CD14-positive monocyte (primary cell): ENCODE results near the gene GPR132. TPM values are rescaled to one million over a fixed set of nuclear protein-coding genes. Genes with fewer than 3 reads are reported as not detected.
A peak's percentile ranks its signal among the peaks of the same experiment; 100 is the strongest.

ENCODE experiments used
- DNase-seq, 3 donors: peaks; one replicate each; pipeline ENCODE4 v3.0.0-alpha.2; 2011 to 2022
- H2AFZ ChIP-seq: 2 replicates; pipeline ENCODE4 v1.6.0; 2012; ENCODE audit warnings: mild to moderate bottlenecking, low read depth, low read length, inconsistent platforms; ENCODE audit not compliant: insufficient read depth, poor library complexity, severe bottlenecking
- H3K27ac ChIP-seq, 2 donors: 1 replicate in 1 of 2; 2 replicates in 1 of 2; pipeline ENCODE4 v1.5.1; 2012 to 2013; ENCODE audit warnings: low read length in 2 of 2, control low read depth in 1 of 2, inconsistent platforms in 1 of 2, low read depth in 1 of 2, mild to moderate bottlenecking in 1 of 2
- H3K27me3 ChIP-seq, 2 donors: one replicate each; pipeline versions ENCODE4 v1.6.0 to v1.6.1; 2011 to 2013; ENCODE audit warnings: low read length in 2 of 2; ENCODE audit not compliant: control insufficient read depth in 2 of 2, insufficient read depth in 2 of 2
- H3K36me3 ChIP-seq, 2 donors: replicated peaks in 1 of 2; 1 replicate in 1 of 2; 2 replicates in 1 of 2; pipeline versions ENCODE4 v1.5.1 to v1.6.1; 2012 to 2013; ENCODE audit warnings: low read length in 2 of 2, control low read depth in 1 of 2, inconsistent platforms in 1 of 2, mild to moderate bottlenecking in 1 of 2; ENCODE audit not compliant: insufficient read depth in 2 of 2, control insufficient read depth in 1 of 2
- H3K4me1 ChIP-seq, 2 donors: 1 replicate in 1 of 2; 2 replicates in 1 of 2; pipeline versions ENCODE4 v1.5.1 to v1.6.1; 2012 to 2013; ENCODE audit warnings: low read length in 2 of 2, control low read depth in 1 of 2, inconsistent platforms in 1 of 2, mild to moderate bottlenecking in 1 of 2, moderate library complexity in 1 of 2; ENCODE audit not compliant: insufficient read depth in 2 of 2, control insufficient read depth in 1 of 2
- H3K4me2 ChIP-seq: replicated peaks from 2 replicates; pipeline ENCODE3; 2012; ENCODE audit warnings: low read length, moderate library complexity, mild to moderate bottlenecking; ENCODE audit not compliant: poor library complexity, severe bottlenecking; ENCODE audit errors: extremely low read depth
- H3K4me3 ChIP-seq, 3 experiments: fragments of 200-600 bp in 1 of 3; sonication (generic) in 1 of 3; replicated peaks in 1 of 3; 1 replicate in 2 of 3; 2 replicates in 1 of 3; pipeline ENCODE4 v1.5.1; 2011 to 2013; ENCODE audit warnings: low read length in 3 of 3, mild to moderate bottlenecking in 3 of 3, control low read depth in 2 of 3, low read depth in 2 of 3, inconsistent platforms in 1 of 3, moderate library complexity in 1 of 3
- H3K79me2 ChIP-seq: 2 replicates; pipeline ENCODE4 v1.6.0; 2012; ENCODE audit warnings: mild to moderate bottlenecking, control low read depth, inconsistent platforms, low read length, moderate library complexity; ENCODE audit not compliant: insufficient read depth
- H3K9ac ChIP-seq: 2 replicates; pipeline ENCODE4 v1.6.0; 2017; ENCODE audit warnings: low read length, mild to moderate bottlenecking; ENCODE audit not compliant: insufficient read depth, poor library complexity, severe bottlenecking
- H3K9me3 ChIP-seq, 2 donors: replicated peaks in 1 of 2; 1 replicate in 1 of 2; 2 replicates in 1 of 2; pipeline versions ENCODE4 v1.5.1 to v1.6.1; 2012 to 2013; ENCODE audit warnings: low read length in 2 of 2, control low read depth in 1 of 2; ENCODE audit not compliant: control insufficient read depth in 1 of 2, insufficient read depth in 1 of 2
- H4K20me1 ChIP-seq: 2 replicates; pipeline ENCODE4 v1.6.0; 2012; ENCODE audit warnings: mild to moderate bottlenecking, low read length, control low read depth, moderate library complexity; ENCODE audit not compliant: insufficient read depth
- H3K27ac Mint-ChIP-seq, 7 donors: one replicate each; pipeline ENCODE4 v1.8.0; 2020; ENCODE audit warnings: mild to moderate bottlenecking in 7 of 7, mixed read lengths in 7 of 7, moderate library complexity in 6 of 7, inconsistent platforms in 2 of 7
- H3K27me3 Mint-ChIP-seq, 3 donors: one replicate each; pipeline ENCODE4 v1.8.0; 2021 to 2022; ENCODE audit warnings: low read depth in 3 of 3, mild to moderate bottlenecking in 3 of 3, mixed read lengths in 3 of 3, moderate library complexity in 3 of 3, inconsistent platforms in 1 of 3
- H3K36me3 Mint-ChIP-seq, 2 donors: one replicate each; pipeline ENCODE4 v1.8.0; 2020; ENCODE audit warnings: mixed read lengths in 2 of 2, inconsistent platforms in 1 of 2, mild to moderate bottlenecking in 1 of 2
- H3K4me1 Mint-ChIP-seq: one replicate; pipeline ENCODE4 v1.8.0; 2020; ENCODE audit warnings: mild to moderate bottlenecking, mixed read lengths
- H3K4me3 Mint-ChIP-seq, 2 donors: one replicate each; pipeline ENCODE4 v1.8.0; 2020; ENCODE audit warnings: mild to moderate bottlenecking in 2 of 2, mixed read lengths in 2 of 2, moderate library complexity in 1 of 2
- H3K9me3 Mint-ChIP-seq, 7 donors: one replicate each; pipeline ENCODE4 v1.8.0; 2020 to 2022; ENCODE audit warnings: mixed read lengths in 7 of 7, mild to moderate bottlenecking in 6 of 7, moderate library complexity in 6 of 7, inconsistent platforms in 2 of 7
- CTCF ChIP-seq: fragments of 200-600 bp; IDR thresholded peaks from one replicate; pipeline ENCODE4 v1.8.0; 2022; ENCODE audit warnings: antibody characterized with exemption, mild to moderate bottlenecking
- WGBS: methylation state at CpG from one replicate; pipeline ENCODE4 v1.1.5; 2013; ENCODE audit warnings: missing lambda C conversion rate; ENCODE audit not compliant: insufficient coverage; 5-methylcytosine and 5-hydroxymethylcytosine counted together
- intact Hi-C, 2 donors: fragments of 100-400 bp; cut with micrococcal nuclease; formaldehyde crosslinking; loops; one replicate each; pipeline versions ENCODE4 v1.15.0 to v1.15.1; 2023
- polyA plus RNA-seq, 3 donors: library from polyadenylated mRNA; depleted of rRNA in 1 of 3; unstranded in 2 of 3; stranded (reverse) in 1 of 3; fragments of 300-500 nt in 2 of 3; fragments of >200 nt in 1 of 3; fragmentation: Illumina TruSeq in 2 of 3; gene quantifications; 1 replicate in 2 of 3; 2 replicates in 1 of 3; pipeline ENCODE4 v1.2.3, GENCODE V29; 2012 to 2021

Gene GPR132
- polyA plus RNA-seq, 3 donors, result 6.3 to 19.0 (median 13.0) TPM

GRCh38 chr14:105068818-105069217, 3.6 kb upstream of the GPR132 start:
- Mint-ChIP-seq H3K27me3 (peaks cover 0 to 6% (median 4%) of the 10 kb centered on the region in 3 donors), H3K36me3 (peaks cover 6 to 7% of the 10 kb centered on the region in 2 donors), H3K9me3 (peaks cover 0 to 3% (median 0%) of the 10 kb centered on the region in 7 donors), H3K27ac (peak overlapping the region; percentile 79 to 99 (median 98)), H3K4me1 (peaks cover 73% of the 10 kb centered on the region), H3K4me3 (peak overlapping the region; percentile 2 to 37)
- peak overlapping the region; percentile 13 for H3K4me2 ChIP-seq
- H3K27ac ChIP-seq, result peak overlapping the region; percentile 97 to 99
- intact Hi-C loops, result loop anchor here (2.0 to 10.0 kb wide), 2 partner anchors 48 to 416 kb away; partner anchors contain the start of genes CDCA4 (in 1 of the 2) and CRIP1 (in 1 of the 2)
- no peaks in the 10 kb centered on the region for H3K27me3 ChIP-seq
- no peaks in the 10 kb centered on the region for H3K9me3 ChIP-seq
- peak overlapping the region in 1 of 3 experiments; percentile 29 for H3K4me3 ChIP-seq
- H3K36me3 ChIP-seq, result no peaks in the 10 kb centered on the region
- no peak overlapping the region for H2AFZ ChIP-seq
- TF ChIP-seq CTCF, result no peak
- peaks cover 37% of the 10 kb centered on the region for H3K79me2 ChIP-seq
- 58% methylated on average over 9 of the region's 13 CpGs for WGBS
- H3K9ac ChIP-seq, result no peak overlapping the region
- DNase-seq, result peak; percentile 37 to 57 (median 43)
- H3K4me1 ChIP-seq, result peaks cover 73% of the 10 kb centered on the region in 2 donors
- no peaks in the 10 kb centered on the region for H4K20me1 ChIP-seq

- Mint-ChIP-seq H3K27ac (peak overlapping the region in 4 of 7 donors; percentile 43 to 98 (median 84)), H3K9me3 (peaks cover 0 to 3% (median 0%) of the 10 kb centered on the region in 7 donors), H3K27me3 (peaks cover 0 to 6% (median 4%) of the 10 kb centered on the region in 3 donors), H3K4me3 (no peak overlapping the region), H3K36me3 (peaks cover 7% of the 10 kb centered on the region in 2 donors), H3K4me1 (peaks cover 82% of the 10 kb centered on the region)
- H4K20me1 ChIP-seq, result no peaks in the 10 kb centered on the region
- H3K9me3 ChIP-seq, result no peaks in the 10 kb centered on the region
- H3K27me3 ChIP-seq, result no peaks in the 10 kb centered on the region
- H3K4me3 ChIP-seq, result no peak overlapping the region
- H3K4me2 ChIP-seq, result no peak overlapping the region
- H2AFZ ChIP-seq, result no peak overlapping the region
- H3K4me1 ChIP-seq, result peaks cover 81 to 82% of the 10 kb centered on the region in 2 donors
- no peaks in the 10 kb centered on the region for H3K36me3 ChIP-seq
- TF ChIP-seq CTCF, result no peak
- H3K79me2 ChIP-seq, result peaks cover 46% of the 10 kb centered on the region
- no peak for DNase-seq
- WGBS, result 90% methylated on average over 12 of the region's 12 CpGs
- H3K9ac ChIP-seq, result peak overlapping the region; percentile 23
- H3K27ac ChIP-seq, result peak overlapping the region in 1 of 2 donors; percentile 100
- intact Hi-C loops, result loop anchor here (2.0 to 10.0 kb wide), 2 partner anchors 47 to 417 kb away; partner anchors contain the start of genes CDCA4 (in 1 of the 2) and CRIP1 (in 1 of the 2)
Observed at GRCh38 chr14:105067969-105068301, 2.7 kb upstream of the GPR132 start.
